Tibial artery (tissue), 4 donors: ENCODE measurements around the gene XK.

ENCODE experiments used
- DNase-seq, 2 donors: peaks; one replicate each; pipeline ENCODE4 v3.0.0-alpha.2; 2019
- H3K27ac ChIP-seq, 2 donors: fragments of 200-600 bp; sonication (generic) in 1 of 2; 1 replicate in 1 of 2; 2 replicates in 1 of 2; pipeline ENCODE4 v1.5.1; 2018 to 2019; ENCODE audit warnings: mild to moderate bottlenecking in 1 of 2
- H3K27me3 ChIP-seq, 2 donors: fragments of 200-600 bp; sonication (generic) in 1 of 2; one replicate each; pipeline versions ENCODE4 v1.5.1 to v1.6.0; 2016 to 2019
- H3K36me3 ChIP-seq, 3 donors: fragments of 200-600 bp; sonication (generic) in 2 of 3; one replicate each; pipeline ENCODE4 v1.5.1; 2016 to 2019; ENCODE audit warnings: mild to moderate bottlenecking in 2 of 3
- H3K4me1 ChIP-seq, 4 donors: fragments of 200-600 bp; sonication (generic) in 2 of 4; 1 replicate in 3 of 4; 2 replicates in 1 of 4; pipeline ENCODE4 v1.5.1; 2016 to 2019
- H3K4me3 ChIP-seq, 2 donors: fragments of 200-600 bp; sonication (generic) in 1 of 2; 1 replicate in 1 of 2; 2 replicates in 1 of 2; pipeline ENCODE4 v1.5.1; 2018 to 2019; ENCODE audit warnings: mild to moderate bottlenecking in 2 of 2
- H3K9me3 ChIP-seq, 3 donors: fragments of 200-600 bp; sonication (generic) in 1 of 3; one replicate each; pipeline ENCODE4 v1.5.1; 2016 to 2019
- CTCF ChIP-seq, 2 experiments: fragments of 200-600 bp in 1 of 2; fragments of 450-650 bp in 1 of 2; IDR thresholded peaks; one replicate each; pipeline ENCODE4 v1.5.1; 2017 to 2019; ENCODE audit warnings: antibody characterized with exemption in 2 of 2, mild to moderate bottlenecking in 1 of 2, moderate library complexity in 1 of 2
- intact Hi-C: fragments of 100-400 bp; cut with DNase I; formaldehyde crosslinking; loops from one replicate; pipeline ENCODE4 v1.15.0; 2023; ENCODE audit warnings: low total_unique reads

Gene XK

GRCh38 chrX:37659047-37659446, 26.5 kb upstream of the XK start:
- DNase-seq, result no peak
- H3K27ac ChIP-seq, result no peak overlapping the region
- no peaks in the 10 kb centered on the region for H3K36me3 ChIP-seq
- no peaks in the 10 kb centered on the region for H3K4me1 ChIP-seq
- intact Hi-C loops, result no loop called here
- H3K4me3 ChIP-seq, result no peak overlapping the region
- no peaks in the 10 kb centered on the region for H3K27me3 ChIP-seq
- no peak for TF ChIP-seq CTCF (IDR thresholded peaks at IDR 0.05)
- H3K9me3 ChIP-seq, result no peaks in the 10 kb centered on the region

- Histone ChIP-seq H3K4me1 (no peaks in the 10 kb centered on the region), H3K27ac (no peak overlapping the region), H3K27me3 (no peaks in the 10 kb centered on the region), H3K4me3 (no peak overlapping the region), H3K36me3 (no peaks in the 10 kb centered on the region), H3K9me3 (no peaks in the 10 kb centered on the region)
- TF ChIP-seq CTCF (IDR thresholded peaks at IDR 0.05), result no peak
- DNase-seq, result no peak
- intact Hi-C loops, result no loop called here
These were observed 23.4 kb upstream of the XK start for GRCh38 chrX:37662181-37662580.

- Histone ChIP-seq H3K4me3 (no peak overlapping the region), H3K9me3 (no peaks in the 10 kb centered on the region), H3K27ac (no peak overlapping the region), H3K27me3 (no peaks in the 10 kb centered on the region), H3K4me1 (no peaks in the 10 kb centered on the region), H3K36me3 (no peaks in the 10 kb centered on the region)
- no peak for DNase-seq
- no peak for TF ChIP-seq CTCF (IDR thresholded peaks at IDR 0.05)
- intact Hi-C loops, result no loop called here
These were observed 19.1 kb upstream of the XK start for GRCh38 chrX:37666516-37666915.

- intact Hi-C loops, result no loop called here
- no peak for TF ChIP-seq CTCF (IDR thresholded peaks at IDR 0.05)
- Histone ChIP-seq H3K4me1 (no peaks in the 10 kb centered on the region), H3K4me3 (no peak overlapping the region), H3K27me3 (no peaks in the 10 kb centered on the region), H3K27ac (no peak overlapping the region), H3K9me3 (no peaks in the 10 kb centered on the region), H3K36me3 (no peaks in the 10 kb centered on the region)
- no peak for DNase-seq
These were observed 18.4 kb upstream of the XK start for GRCh38 chrX:37667141-37667540.

GRCh38 chrX:37672563-37672962, 13.0 kb upstream of the XK start:
- no peak for DNase-seq
- no peaks in the 10 kb centered on the region for H3K9me3 ChIP-seq
- no peak overlapping the region for H3K27ac ChIP-seq
- intact Hi-C loops, result no loop called here
- H3K4me3 ChIP-seq, result no peak overlapping the region
- no peaks in the 10 kb centered on the region for H3K4me1 ChIP-seq
- no peaks in the 10 kb centered on the region for H3K27me3 ChIP-seq
- H3K36me3 ChIP-seq, result no peaks in the 10 kb centered on the region
- TF ChIP-seq CTCF (IDR thresholded peaks at IDR 0.05), result no peak

- Histone ChIP-seq H3K4me1 (no peaks in the 10 kb centered on the region), H3K4me3 (no peak overlapping the region), H3K9me3 (no peaks in the 10 kb centered on the region), H3K36me3 (no peaks in the 10 kb centered on the region), H3K27me3 (no peaks in the 10 kb centered on the region), H3K27ac (no peak overlapping the region)
- TF ChIP-seq CTCF (IDR thresholded peaks at IDR 0.05), result no peak
- DNase-seq, result no peak
- intact Hi-C loops, result no loop called here
These were observed 8.8 kb upstream of the XK start for GRCh38 chrX:37676811-37677210.
